ENCODE results near the gene ULK4. TPM values are rescaled to one million over a fixed set of nuclear protein-coding genes. Genes with fewer than 3 reads are reported as not detected.
"Not testable (repeated sequence)": the region's sequence is repeated elsewhere in the genome, so short reads cannot be mapped to it uniquely, and the experiment has no call there.

ULK4 gene
- total RNA-seq, 4 donors from 2014 or later: 2.0 to 3.0 (median 2.3) TPM

- H3K27ac ChIP-seq: no peak overlapping the region
- no peaks in the 10 kb centered on the region for H3K9me3 ChIP-seq
- no peaks in the 10 kb centered on the region for H3K4me1 ChIP-seq
- no peaks in the 10 kb centered on the region for H3K36me3 ChIP-seq
- DNase-seq: no peak
- H3K4me3 ChIP-seq: no peak overlapping the region
- TF ChIP-seq CTCF (IDR thresholded peaks at IDR 0.05 in 4 of 5, conservative IDR thresholded peaks at IDR 0.05 in 1 of 5) (no peak), POLR2A (IDR thresholded peaks at IDR 0.05) (no peak)
- intact Hi-C loops (cut with DNase I; ENCODE audit: low total_unique reads) (no loop called here), in situ Hi-C loops (cut with MboI; ENCODE audit: low sequenced_read_pairs in 4 of 4) (no loop called here)
- peak in 1 of 2 donors; percentile 49 for ATAC-seq
- H3K27me3 ChIP-seq: no peaks in the 10 kb centered on the region
Observed at GRCh38 chr3:41681479-41681878, 280.4 kb downstream of the ULK4 start.

- Histone ChIP-seq H3K36me3 (no peaks in the 10 kb centered on the region), H3K27me3 (no peaks in the 10 kb centered on the region), H3K27ac (no peak overlapping the region), H3K9me3 (no peaks in the 10 kb centered on the region), H3K4me1 (no peaks in the 10 kb centered on the region), H3K4me3 (no peak overlapping the region)
- no peak for DNase-seq
- in situ Hi-C loops (cut with MboI; ENCODE audit: low sequenced_read_pairs in 4 of 4) (no loop called here), intact Hi-C loops (cut with DNase I; ENCODE audit: low total_unique reads) (no loop called here)
- TF ChIP-seq CTCF (IDR thresholded peaks at IDR 0.05 in 4 of 5, conservative IDR thresholded peaks at IDR 0.05 in 1 of 5): no peak
- no peak for TF ChIP-seq POLR2A (IDR thresholded peaks at IDR 0.05)
- ATAC-seq: no peak
Observed at GRCh38 chr3:41679374-41679773, 282.5 kb downstream of the ULK4 start.

- H3K27me3 ChIP-seq; DNase-seq; ATAC-seq; H3K4me3 ChIP-seq; H3K36me3 ChIP-seq; in situ Hi-C loops (cut with MboI; ENCODE audit: low sequenced_read_pairs in 4 of 4); H3K4me1 ChIP-seq; H3K9me3 ChIP-seq; H3K27ac ChIP-seq; intact Hi-C loops (cut with DNase I; ENCODE audit: low total_unique reads): not testable (repeated sequence)
Observed at GRCh38 chr3:41675102-41675501, 286.8 kb downstream of the ULK4 start.

GRCh38 chr3:41674449-41674848, 287.5 kb downstream of the ULK4 start:
- intact Hi-C loops (cut with DNase I; ENCODE audit: low total_unique reads): no loop called here
- in situ Hi-C loops (cut with MboI; ENCODE audit: low sequenced_read_pairs in 4 of 4): no loop called here
- no peaks in the 10 kb centered on the region for H3K4me1 ChIP-seq
- H3K4me3 ChIP-seq: no peak overlapping the region
- no peaks in the 10 kb centered on the region for H3K27me3 ChIP-seq
- H3K9me3 ChIP-seq: peaks cover 0 to 5% (median 0%) of the 10 kb centered on the region in 3 donors
- no peak for DNase-seq
- ATAC-seq: no peak
- H3K36me3 ChIP-seq: no peaks in the 10 kb centered on the region
- H3K27ac ChIP-seq: no peak overlapping the region
- TF ChIP-seq POLR2A (IDR thresholded peaks at IDR 0.05) (no peak), CTCF (IDR thresholded peaks at IDR 0.05 in 4 of 5, conservative IDR thresholded peaks at IDR 0.05 in 1 of 5) (no peak)

- TF ChIP-seq CTCF (IDR thresholded peaks at IDR 0.05 in 4 of 5, conservative IDR thresholded peaks at IDR 0.05 in 1 of 5) (no peak), POLR2A (IDR thresholded peaks at IDR 0.05) (no peak)
- no peaks in the 10 kb centered on the region for H3K4me1 ChIP-seq
- in situ Hi-C loops (cut with MboI; ENCODE audit: low sequenced_read_pairs in 4 of 4): no loop called here
Observed at GRCh38 chr3:41673650-41674049, 288.3 kb downstream of the ULK4 start.

More at GRCh38 chr3:41673650-41674049, 288.3 kb downstream of the ULK4 start:
- H3K9me3 ChIP-seq: peaks cover 0 to 5% (median 0%) of the 10 kb centered on the region in 3 donors
- H3K27me3 ChIP-seq: no peaks in the 10 kb centered on the region
- no peaks in the 10 kb centered on the region for H3K36me3 ChIP-seq
- intact Hi-C loops (cut with DNase I; ENCODE audit: low total_unique reads): no loop called here
- DNase-seq (no peak), ATAC-seq (no peak)
- no peak overlapping the region for H3K4me3 ChIP-seq
- no peak overlapping the region for H3K27ac ChIP-seq

All from gastrocnemius medialis (tissue), 4 donors.